GM18520 (cell line): ENCODE data around the gene GPR152.
"Not testable (repeated sequence)": the region's sequence is repeated elsewhere in the genome, so short reads cannot be mapped to it uniquely, and the experiment has no call there.

ENCODE experiments used
- ATAC-seq: cut with Tn5 transposase; IDR thresholded peaks from one replicate; pipeline ENCODE4 v1.9.1; 2021; ENCODE audit not compliant: unreplicated experiment

The GPR152 gene

DNA sequence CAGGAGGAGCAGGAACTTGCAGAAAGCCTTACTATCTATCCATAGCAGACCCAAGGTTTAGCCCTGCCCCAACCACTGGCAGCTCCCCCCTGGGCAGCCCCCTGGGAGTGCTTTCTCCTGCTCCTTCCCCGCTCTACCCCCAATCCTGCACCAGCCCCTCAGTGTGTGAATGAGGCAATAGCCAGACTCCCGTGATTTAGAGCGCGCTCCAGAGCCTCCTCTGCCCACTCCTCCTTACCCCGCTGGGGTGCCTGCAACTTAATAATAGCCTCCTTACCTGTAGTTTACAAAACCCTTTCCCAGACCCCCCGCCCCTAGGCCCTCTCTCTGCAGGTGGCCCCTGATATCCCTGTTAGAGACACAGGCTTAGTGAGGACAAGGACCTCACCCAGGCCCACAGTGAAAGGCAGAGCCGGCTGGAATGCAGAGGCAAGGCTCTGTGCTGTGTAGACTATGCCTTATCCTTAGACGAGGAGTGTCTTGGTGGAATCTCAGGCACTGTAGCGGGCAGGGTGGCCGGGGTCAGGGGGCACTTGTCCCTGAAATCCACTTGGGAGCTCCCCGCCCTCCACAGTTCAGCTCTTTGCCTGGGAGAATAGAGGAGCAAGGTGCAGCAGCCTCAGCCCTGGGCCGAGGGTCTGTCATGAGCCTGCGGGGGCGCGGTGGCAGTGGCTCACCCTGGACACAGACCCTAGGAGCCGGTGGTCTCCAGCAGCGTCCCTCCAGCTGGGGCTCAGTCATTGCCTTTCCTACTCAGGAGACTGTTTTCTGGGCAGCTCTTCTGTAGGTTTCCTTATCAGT, 41.3 kb downstream of the GPR152 start:
- no peak for ATAC-seq

DNA sequence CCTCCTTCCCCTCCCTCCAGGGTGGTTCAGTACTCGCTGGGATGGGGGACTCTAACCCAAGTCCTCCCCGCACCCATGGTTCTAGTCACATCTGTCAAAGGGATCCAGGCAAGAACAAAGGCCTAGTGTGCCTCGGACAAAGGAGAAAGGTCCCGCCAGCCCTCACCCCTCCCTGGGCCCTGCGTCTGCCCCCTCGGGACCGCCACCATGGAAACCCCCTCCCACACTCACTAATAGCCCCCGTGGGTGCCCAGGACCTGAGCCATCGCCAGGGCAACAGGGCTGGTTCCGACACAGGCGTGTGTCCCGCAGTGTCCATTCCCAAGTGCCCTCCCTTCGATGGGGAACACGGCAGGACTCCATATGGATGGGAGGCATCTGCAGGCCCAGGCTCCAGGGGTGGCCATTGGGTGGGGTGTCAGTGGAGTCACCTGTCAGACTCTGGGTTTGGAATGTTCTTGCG, 42.1 kb downstream of the GPR152 start:
- ATAC-seq: no peak

DNA sequence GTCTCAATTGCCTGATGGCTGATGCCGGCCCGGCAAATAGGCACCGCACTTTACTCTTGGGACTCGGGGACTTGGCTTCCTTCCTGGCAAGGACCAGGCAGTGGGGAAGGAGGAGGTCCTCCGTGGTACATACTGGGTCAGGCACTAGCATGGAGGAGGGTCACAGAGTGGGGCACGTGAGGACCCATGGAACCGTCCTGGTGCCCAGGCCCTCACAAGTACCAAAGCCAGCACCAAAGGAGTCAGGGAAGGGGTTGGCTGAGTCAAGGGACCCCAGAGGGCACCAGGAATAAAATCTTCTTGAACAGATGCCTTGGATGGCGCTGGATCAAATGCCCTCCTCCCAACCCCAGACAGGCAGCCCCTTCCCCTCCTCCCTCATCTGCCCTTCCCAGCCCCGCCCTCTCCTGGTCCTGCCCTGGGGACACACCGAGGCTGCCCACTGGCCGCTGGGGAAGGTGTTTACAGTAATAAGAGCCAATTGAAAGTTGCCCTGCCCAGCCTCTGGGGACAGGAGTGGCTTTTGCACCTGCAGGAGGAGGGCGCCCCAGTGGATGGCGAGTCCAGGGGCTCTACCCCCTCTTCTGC, 42.7 kb downstream of the GPR152 start:
- ATAC-seq: no peak

DNA sequence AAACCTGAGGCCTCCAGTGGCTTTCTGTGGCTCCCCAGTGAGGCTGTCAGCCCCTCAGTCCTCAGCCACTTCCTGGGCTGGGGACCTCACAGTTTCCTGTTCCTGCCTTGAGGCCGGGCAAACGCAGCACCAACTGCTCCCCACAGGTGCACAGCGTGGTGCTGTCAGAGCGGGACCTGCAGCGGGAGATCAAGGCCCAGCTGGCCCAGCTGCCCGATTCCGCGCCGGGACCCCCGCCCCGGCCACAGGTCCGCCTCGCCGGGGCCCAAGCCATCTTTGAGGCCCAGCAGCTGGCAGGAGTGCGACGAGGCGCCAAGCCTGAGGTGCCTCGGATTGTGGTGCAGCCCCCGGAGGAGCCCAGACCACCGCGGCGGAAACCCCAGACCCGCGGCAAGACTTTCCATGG, 43.3 kb downstream of the GPR152 start:
- no peak for ATAC-seq

DNA sequence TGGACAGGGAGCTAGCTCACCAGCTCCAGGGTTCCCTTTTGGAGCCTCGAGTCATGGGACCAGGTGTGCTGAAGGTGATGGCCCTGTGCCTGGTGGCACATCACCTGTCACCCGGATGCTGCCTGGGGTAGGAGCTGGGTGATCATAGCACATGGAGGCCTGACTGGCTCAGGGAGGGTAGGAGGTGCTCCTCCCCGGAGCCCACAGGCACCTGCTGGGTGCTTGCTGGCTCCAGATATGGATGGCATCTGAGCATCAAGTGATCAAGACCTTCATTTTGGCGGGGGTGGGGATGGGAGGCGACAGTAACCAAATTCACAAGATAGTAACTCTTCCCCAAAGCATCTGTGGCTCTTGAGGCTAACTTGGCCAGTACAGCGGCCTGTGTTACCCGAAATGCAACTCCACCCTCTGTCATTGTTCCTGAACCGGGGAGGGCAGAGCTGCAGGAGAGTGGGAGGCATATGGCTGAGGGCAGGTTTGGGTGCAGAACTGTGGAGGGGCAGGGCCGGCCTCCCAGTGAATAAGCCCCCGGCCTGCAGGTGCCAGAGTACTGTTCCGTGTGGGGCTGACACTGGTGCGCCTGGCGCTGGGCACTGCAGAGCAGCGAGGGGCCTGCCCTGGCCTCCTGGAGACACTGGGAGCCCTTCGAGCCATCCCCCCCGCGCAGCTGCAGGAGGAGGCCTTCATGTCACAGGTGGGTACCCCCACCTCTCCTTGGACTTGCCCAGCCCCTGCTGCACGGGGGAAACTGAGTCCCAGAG, 43.9 kb downstream of the GPR152 start:
- ATAC-seq: no peak

DNA sequence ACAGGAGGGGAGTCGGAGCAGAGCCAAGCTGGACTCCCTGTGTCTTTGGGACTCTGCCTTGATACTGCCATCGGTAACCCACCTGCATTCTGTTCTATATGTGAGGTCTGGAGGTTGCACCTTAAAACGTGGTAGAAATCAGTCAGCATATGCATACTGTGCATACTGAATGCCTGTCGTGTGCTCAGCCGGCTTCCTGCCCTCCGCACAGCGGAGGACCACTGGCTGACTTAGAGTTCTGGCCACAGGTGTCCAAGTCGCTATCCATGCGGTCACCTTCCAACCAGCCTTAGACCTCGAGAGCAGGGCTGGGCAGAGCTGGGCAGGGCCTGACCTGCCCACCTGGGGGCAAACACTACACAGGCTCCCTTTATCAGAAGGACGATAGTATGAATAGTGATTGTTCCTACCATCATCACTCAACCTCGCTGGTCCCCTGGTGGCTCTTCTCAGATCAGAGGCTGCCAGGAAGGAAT, 44.8 kb downstream of the GPR152 start:
- no peak for ATAC-seq

DNA sequence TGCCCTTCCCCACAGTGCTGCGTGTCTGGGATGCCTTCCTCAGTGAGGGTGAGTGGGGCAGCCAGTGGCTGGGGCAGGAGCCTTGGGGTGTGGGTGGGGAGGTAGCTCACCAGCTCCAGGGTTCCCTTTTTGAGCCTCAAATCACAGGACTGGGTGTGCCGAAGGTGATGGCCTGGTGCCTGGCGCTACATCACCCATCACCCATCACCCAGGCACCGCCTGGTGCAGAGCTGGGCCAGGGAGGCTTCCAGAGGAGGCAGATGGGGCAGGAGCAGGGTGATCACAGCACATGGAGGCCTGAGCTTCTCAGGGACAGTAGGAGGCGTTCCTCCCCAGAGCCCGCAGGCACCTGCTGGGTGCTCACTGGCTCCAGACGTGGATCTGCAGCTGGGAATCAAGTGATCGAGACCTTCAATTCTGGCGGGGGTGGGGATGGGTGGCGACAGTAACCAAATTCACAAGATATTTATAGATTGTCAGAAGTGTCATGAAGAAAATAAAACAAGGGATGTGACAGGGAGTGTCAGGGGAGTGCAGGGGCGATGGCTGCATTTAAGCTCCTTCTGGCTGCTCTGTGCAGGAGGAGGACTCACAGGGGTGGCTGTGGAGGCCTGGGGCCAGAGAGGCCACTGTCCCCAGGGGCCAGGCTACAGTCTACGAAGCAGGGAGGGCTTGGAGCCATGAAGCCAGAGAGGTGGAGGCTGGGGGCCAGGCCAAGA, 45.4 kb downstream of the GPR152 start:
- no peak for ATAC-seq

DNA sequence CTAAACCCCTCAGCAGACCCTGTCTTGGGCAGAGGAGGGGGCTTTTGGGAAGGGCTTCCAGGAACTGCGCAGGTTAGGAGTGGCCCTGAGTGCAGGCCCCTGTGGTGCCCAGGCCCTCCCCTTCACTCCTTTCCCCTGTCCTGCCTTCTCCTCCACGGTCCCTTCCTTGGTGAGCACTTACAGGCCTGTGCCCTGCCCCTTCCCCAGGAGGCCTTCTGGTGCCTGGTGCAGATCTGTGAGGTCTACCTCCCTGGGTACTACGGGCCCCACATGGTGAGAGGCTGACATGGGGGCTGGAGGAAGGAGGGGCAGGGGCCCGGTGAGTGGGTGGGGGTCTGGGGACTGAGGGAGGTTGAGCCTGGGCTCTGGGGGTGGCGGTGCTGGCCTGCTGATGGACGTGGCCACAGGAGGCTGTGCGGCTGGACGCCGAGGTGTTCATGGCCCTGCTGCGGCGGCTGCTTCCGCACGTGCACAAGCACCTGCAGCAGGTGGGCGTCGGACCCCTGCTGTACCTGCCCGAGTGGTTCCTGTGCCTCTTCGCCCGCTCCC, 46.0 kb downstream of the GPR152 start:
- ATAC-seq: no peak

DNA sequence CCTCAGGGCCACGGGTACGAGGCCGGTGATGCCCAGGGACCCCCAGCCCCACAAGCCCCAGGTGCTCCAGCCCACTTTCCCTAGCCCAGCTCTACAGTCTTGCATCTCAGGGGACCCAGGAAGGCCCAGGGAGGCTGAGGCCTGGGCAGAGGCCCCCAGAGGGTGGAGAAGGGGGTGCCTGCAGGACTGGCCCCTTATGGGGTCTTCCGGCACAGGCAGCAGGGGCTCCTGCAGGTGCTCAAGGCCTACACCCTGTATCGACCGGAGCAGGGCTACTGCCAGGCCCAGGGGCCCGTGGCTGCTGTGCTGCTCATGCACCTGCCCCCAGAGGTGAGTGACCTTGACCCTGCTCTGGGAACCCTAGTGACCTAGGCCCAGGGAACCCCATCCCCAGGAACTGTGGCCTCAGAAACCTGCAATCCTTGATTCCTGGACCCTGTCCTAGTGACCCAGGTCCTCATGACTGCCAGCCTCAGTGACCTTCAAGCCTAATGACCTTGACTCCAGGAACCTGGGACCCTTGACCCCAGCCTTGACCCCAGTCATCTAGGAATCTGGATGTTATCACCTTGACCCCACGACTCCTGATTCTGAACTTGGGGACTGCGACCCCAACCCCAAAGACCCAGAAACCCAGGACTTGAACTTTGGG, 46.7 kb downstream of the GPR152 start:
- ATAC-seq: no peak

DNA sequence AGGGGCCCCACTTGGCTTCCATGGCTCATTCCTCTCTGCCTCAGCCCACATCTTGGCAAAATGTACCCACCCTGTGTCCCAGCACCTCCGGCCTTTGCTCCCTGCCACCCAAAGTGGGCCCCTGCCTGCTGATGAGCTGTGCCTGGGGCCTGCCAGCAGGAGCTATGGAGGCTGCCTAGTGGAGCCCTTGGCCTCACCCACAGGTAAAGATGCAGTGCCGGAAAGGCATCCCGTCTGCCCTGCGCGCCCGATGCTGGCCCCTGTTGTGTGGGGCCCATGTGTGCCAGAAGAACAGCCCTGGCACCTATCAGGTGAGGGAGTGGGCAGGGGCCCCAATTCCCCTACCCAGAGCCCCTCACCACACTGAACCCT, 47.3 kb downstream of the GPR152 start:
- no peak for ATAC-seq

DNA sequence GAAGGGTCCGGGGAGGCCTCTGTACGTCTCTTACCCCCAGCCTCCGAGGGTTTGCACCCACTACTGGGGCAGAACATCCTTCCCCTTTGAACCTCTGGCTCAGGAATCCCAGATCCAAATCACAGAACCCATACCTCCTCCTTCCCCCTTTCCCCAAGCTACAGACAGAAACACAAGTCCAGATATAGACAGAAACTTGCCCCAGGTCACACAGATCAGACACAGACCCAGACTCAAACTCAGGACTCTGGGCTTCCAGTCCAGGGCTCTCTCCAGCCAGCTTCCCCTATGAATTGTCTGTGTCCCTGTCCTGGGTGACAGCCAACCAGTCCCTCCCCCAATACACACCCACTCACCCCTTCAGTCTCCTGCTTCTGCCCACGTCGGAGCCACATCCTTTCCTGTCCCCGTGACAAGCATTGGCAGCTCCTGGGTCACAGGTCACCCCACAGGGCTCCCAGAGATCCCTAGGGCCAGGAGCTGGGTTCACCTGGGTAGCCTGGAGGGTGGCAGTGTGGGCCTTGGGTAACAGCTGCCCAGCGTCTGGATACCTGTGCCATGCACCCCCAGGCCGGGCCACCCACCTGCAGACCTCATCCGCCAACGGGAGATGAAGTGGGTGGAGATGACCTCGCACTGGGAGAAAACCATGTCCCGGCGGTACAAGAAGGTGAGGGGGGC, 47.9 kb downstream of the GPR152 start:
- no peak for ATAC-seq

DNA sequence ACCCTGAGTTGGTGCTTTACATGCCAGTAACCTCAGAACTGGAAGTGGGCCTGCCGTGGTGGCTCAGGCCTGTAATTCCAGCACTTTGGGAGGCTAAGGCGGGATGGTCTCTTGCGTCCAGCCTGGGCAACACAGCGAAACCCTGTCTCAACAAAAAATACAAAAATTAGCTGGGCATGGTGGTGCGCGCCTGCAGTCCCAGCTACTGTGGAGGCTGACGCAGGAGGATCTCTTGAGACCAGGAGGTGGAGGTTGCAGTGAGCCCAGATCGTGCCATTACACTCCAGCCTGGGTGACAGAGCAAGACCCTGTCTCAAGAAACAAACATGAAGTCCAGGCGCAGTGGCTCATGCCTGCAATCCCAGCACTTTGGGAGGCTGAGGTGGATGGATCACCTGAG, 49.4 kb downstream of the GPR152 start:
- ATAC-seq: not testable (repeated sequence)

DNA sequence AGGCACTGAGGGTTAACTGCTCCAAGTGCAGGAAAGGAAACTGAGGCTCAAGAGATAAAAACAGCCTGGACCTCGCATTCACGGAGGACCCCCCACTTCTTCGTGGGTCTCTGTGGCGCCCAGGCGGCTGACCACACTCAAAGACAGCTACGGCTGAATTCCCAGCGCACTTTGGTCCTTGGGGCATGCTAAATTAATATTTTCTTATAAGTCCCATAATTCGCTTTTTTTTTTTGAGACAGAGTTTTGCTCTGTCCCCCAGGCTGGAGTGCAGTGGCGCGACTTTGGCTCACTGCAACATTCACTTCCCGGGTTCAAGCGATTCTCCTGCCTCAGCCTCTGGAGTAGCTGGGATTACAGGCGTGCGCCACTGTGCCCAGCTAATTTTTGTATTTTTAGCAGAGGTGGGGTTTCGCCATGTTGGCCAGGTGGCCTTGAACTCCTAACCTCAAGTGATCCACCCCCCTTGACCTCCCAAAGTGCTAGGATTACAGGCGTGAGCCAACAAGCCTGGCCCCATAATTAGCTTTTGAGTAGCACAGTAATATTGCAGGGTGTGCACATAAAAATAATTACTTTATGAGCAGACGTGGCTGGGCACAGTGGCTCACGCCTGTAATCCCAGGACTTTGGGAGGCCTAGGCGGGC, 50.2 kb downstream of the GPR152 start:
- not testable (repeated sequence) for ATAC-seq

DNA sequence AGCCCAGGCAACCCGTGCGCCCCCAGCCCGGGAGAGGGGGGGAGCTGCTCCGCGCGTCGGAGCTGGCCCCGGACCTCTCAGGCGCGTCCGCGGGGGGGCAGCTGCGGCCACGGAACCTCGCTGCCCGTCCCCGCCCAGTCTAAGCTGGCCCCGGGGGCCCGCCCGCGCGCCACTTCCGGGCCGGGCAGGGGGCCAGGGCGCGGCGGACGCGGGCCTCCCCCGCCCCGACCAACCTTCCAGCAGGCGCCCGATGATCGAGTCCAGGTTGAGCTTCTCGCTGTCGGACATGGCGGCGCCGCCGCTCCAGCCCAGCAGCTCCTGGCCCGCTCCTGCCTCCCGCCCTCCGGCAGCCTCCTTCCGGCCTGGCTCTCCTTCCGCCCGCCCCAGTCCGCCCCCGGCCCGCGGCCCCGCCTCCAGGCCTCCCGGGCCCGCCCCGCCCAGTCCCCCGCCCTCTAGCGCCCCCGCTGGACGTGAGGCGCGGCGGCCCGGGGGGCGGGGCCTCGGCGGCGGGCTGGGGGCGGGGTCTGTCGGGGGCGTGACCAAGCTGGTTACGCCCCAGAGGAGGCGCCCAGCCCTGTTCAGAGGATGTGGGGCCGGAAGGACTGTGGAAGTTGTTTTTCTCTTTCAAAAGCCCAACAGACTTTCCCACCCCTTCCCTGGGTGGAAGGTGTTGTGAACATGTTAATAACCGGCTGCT, 50.9 kb downstream of the GPR152 start, which contains the start of gene PPP1CA:
Gene PPP1CA (minus strand): TSS at position 364 of the 697 bp plus-strand sequence. CDS start 76 bp downstream, at position 288.
- ATAC-seq: peak; percentile 54
